Activated T-cell treated with anti-CD3 and anti-CD28 coated beads, Interleukin-2, amount 50 U/mL, for 1 hour (primary cell): Measurements from ENCODE around the gene YBEY.
A peak's percentile ranks its signal among the peaks of the same experiment; 100 is the strongest.
"Not testable (repeated sequence)": the region's sequence is repeated elsewhere in the genome, so short reads cannot be mapped to it uniquely, and the experiment has no call there.

Experiments
- DNase-seq: peaks from one replicate; pipeline ENCODE4 v3.0.0-alpha.2; 2020

Gene YBEY

DNA sequence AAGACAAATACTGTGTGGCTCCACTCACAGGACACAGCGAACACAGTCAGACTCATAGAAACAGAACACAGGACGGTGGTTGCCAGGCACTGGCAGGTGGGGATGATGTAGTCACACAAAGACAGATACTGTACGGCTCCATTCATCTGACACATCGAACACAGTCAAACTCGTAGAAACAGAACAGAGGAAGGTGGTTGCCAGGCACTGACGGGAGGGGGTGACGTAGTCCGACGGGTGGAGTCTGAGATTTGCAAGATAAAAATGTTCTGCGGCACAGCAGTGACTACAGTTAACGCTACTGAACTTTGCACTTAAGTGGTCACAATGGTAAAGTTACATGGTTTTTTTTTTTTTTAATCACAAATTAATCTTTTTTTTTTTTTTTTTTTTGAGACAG is 18.8 kb downstream of the YBEY start:
- DNase-seq, result no peak

DNA sequence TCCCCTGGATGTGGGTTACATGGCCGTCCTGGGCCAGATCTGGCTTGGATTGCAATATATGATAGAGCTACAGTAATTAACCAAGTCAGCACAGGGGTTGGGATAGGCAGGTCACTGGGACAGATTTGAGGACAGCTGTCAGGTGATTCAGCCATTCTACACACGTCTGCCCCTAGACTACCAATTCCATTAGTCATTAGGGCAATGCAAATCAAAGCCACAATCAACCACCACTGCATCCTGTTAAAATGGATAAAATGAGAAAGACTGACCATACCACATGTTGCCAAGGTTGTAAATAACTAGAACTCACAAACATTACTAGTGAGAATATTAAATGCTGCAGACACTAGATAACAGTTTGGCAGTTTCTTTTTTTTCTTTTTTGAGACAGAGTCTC is 21.5 kb downstream of the YBEY start:
- no peak for DNase-seq

DNA sequence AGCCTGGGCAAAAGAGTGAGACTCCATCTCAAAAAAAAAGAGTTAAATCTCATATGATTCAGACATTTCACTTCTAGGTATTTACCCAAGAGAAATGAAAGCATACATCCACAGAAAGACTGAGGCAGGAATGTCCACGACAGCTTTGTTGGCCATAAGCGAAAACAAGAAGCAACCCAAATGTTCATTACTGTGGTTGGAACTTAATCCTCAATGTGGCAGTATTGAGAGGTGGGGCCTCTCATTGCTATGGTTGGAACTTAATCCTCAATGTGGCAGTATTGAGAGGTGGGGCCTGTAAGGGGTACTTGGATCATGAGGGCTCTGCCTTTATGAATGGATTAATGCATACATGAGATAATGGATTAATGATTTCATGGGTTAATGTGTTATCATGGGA is 22.3 kb downstream of the YBEY start:
- no peak for DNase-seq

DNA sequence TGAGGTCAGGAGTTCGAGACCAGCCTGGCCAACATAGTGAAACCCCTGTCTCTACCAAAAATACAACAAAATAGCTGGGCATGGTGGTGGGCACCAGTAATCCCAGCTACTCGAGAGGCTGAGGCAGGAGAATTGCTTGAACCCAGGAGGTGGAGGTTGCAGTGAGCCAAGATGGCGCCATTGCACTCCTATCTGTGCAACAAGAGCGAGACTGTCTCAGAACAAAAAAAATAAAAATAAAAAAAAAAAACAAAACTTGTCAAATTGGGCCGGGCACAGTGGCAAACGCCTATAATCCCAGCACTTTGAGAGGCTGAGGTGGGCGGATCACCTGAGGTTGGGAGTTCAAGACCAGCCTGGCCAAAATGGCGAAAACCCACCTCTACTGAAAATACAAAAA is 24.1 kb downstream of the YBEY start:
- not testable (repeated sequence) for DNase-seq

DNA sequence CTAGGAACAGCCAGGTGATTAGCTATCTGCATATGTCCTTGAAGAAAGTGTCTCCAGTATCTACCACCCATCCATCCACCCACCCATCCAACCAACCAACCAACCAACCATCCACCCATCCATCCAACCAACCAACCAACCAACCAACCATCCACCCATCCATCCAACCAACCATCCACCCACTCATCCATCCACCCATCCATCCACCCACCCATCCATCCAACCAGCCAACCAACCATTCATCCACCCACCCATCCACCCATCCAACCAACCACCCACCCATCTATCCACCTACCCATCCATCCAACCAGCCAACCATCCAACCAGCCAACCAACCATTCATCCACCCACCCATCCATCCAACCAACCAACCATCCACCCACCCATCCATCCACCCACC is 25.4 kb downstream of the YBEY start:
- DNase-seq, result no peak

DNA sequence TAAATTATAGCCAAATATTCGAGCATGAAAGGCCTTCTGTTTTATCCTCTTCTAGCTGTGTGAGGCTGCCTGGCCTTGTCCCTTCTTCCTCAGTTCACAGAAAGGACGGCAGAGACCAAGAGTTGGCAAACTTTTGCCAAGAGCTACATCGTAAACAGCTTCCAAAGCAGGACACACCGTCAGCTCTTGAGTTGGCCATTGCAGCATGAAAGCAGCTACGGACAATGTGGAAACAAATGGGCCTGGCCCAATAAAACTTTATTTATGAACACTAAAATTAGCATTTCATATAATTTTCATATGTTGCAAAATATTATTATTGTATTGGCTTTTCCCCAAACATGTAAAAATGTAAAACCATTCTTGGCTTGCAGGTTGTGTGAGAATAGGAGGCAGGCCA is 26.8 kb downstream of the YBEY start:
- no peak for DNase-seq

DNA sequence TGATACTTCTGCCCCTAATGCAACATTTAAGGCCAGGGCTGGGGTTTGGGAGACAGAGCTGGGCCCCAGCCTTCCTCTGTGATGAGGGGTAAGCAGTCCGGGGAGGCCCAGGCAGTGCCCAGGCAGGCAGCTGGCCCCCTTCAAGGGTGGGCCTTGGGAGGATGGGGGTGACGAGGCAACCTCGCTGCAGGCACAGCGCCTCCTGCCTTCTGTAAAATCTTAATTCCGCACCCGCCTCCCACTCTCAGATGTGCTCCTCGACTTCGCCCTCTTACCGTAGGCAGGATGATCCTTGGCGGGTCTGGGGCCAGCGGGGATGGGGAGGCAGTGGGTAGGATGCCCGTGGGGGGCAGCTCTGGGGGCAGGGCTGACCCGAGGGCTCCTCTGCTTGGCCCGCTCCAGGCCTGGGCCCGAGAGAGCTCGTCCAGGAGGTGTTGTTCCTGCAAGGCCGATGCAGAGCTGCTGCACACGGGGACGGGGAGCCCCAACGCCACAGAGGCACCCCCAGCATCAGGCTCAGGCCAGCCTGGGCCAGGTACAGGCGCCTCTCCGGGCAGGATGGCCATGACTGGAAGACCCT is 28.4 kb downstream of the YBEY start:
- DNase-seq, result no peak

DNA sequence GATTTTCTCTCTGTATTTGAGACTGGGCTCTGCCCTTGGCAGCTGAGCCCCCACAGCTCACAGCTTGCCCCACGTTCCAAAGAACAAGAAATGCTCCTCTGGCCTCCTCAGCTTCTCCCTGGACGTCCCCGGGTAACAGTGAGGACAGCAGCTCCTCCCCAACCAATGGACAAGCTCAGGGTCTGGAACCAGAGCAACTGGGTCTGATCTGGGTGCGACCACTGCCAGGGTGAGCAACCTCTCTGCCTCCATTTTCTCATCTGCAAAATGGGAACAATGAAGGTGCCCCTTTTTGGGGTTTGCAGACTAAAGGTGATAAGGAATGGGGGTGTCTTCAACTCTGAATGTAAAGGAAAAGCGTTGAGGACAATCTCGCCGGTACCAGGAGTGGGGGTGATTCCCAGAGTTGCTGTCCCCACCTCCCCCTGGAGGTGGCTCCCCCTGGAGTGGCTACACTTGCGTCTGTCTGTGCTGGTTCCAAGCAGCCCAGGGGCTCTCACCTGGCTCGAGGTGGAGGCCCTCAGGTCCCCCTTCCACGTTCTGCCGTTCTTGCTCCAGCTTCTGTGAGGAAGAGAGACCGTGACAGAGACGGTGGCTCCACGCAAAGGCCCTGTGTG is 30.7 kb downstream of the YBEY start:
- no peak for DNase-seq

DNA sequence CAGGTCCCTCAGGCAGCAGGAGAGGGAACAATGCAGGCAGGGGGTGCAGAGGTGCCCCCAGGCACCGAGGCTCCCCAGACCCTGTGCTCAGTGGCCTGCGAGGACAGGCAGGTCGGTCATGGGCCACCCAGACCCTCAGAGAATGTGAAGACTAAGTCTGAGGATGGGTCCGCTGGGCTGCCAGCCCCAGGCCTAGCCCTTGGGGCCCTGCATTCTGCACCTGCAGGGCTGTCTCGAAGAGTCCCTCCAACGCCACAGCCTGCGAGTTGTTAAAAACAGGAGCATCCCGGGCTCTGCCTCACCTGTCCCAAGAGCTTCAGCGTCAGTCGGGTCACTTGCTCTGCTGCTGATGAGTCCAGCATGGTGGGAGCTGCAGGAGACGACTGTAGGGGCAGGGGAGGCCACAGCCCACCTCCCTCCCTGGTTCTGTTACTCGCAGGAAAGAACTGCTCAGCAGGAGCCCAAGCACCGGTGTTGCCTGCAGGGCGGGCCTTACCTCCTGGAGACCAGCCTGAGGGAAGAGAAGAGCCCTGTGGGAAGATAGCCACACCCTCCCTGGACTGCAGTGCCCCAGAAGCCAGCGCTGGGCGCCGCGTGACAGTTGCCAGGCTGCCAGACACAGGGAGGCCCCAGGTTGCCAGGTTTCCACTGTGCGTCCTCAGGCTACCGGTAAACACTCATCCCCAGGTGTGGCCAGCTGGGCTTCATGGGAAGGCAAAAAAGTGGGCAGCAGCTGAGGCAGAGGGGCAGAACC is 31.7 kb downstream of the YBEY start:
- DNase-seq, result no peak

DNA sequence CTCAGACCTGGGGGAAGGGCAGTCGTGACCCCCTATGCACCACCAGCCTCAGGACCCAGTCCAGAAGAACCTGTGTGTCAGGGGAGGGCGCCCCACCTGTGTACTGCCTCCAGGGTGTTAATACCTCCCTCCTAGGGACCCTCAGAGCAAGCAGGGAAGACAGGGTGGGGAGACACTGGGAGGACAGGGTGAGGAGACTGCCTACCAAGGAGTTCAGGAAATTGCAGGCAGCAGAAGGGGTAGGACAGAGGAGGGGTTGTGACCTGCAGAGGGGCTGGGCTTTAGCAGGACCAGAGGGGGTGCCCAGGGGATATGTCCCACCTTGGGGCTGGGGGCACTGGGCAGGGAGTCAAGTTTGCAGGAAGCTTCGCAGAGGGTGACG is 32.3 kb downstream of the YBEY start:
- no peak for DNase-seq

DNA sequence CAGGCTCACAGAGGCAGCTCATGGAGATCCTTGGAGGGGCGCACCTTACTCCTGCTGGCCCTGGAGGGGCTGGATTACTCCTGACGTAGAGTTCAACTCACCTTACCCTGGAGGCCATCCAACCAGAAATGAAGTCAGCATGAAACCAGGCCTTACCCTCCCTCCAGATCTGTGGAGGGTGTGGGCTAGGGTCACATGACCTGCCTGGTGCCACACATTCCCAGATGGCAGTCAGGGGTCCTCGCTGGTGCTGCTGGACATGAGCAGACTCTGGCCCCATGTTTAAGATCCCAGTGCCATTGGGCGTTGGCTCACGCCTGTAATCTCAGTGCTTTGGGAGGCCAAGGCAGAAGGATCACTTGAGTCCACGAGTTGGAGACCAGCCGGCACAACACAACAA is 33.0 kb downstream of the YBEY start:
- no peak for DNase-seq

DNA sequence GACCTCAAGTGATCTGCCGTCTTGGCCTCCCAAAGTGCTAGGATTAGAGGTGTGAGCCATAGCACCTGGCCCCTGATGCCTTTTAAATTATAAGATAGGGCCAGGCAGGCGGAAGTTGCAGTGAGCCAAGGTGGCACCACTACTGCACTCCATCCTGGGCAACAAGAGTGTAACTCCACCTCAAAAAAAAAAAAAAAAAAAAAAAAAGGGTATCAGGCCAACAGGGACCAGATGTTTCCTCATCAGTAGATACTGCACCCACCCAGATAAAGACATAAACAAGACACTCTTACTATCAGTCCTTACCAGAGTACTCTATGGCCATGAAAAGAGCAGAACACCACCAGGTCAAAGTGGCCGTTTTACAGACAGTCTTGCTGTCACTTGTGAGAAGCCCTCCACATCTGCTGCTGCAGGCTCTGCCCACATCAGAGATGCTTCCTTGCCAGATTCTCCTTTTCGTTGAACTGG is 34.2 kb downstream of the YBEY start:
- no peak for DNase-seq

DNA sequence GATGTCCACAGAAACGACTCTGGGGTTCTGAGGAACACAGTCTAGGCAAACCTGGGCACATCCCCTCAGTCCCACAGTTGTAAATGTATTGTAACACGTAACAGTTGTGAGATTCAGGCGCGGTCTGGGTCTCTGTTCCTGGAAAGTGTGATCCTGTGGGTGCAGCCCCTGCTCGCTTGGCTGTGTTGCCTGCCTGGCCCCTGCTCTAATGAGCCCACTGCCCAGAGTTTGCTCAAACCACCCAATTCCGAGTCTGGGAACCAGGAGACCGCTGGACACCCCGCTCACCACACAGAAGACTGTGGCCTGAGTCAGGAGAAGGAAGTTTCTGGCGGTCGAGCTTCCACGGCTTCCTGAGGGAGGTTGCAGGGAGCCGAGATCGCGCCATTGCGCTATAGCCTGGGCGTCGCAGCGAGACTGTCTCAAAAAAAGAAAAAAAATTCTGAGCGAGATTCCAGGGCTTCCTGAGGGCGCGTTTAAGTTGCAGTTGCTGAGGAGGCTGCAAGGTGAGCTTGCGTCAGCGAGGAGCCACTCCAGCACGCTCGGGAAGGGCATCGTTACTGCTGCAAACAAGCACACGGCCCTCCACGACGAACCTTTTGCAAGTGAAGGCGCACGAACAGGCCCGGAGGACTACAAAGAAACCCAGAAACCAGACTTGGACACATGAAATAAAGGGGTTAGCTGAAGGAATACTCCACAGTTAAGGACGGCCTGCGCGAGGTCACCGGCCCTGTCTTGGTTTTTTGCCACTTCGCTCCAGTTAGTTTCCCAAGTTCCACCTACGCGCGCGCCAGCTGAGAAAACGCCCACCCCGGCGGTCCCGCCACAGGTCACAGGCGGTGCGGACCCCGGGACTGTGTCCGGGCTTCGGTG is 36.4 kb downstream of the YBEY start:
- DNase-seq, result no peak

DNA sequence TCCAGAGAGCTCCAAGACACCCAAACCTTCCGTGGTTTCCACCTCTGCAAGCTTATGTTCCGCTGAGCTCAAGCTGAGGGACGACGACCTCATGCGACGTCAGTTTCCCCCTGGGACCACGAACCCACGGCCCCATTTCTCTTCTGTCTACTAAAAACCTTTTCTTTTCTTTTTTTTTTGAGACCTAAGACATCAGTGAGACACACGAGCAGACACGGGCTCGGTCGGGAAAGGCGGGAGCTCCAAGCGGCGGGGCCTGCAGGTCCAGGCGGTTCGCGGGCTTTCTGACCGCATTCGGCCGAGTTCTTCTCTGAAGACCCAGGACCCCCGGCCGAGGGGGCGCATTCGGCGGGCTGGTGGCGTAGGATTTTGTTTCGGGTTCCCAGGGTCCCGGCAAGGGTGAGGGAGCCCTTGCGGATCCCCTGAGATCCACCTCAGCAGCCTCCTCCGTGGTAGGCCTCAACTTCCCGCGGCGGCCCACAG is 37.1 kb downstream of the YBEY start:
- DNase-seq, result no peak

DNA sequence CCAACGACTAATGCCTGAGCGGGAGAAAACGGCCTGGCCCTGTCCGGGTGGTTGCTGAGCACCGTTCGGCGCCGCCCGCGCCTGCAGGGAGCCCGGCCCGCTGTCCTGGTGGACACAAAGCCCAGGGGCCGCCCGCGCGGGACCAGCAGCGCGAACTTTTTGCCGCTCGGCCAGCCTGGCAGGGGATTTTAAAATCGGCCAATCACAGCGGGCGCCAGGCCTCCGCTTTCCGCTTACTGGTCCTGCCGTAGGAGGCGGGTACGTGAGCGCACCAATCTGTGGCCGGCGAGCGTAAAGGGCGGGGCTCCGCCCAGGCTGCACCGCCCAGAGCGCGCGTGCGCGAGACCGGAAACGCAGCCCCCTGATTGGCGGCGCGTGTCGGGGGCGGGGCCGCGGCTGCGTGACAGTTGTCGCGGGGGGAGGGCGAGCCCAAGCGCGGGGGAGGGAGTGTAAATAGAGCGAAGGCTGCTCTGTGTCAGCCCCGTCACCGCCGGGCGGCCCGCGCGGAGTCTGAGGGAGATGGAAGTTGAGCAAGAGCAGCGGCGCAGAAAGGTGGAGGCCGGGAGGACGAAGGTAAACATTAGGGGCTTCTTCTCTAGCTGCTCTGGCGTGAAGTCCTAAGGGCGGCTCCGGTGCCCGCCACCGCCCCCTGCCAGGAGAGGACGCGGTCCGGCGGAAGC is 37.7 kb downstream of the YBEY start, which contains the start of the genes C21orf58 and PCNT:
Gene C21orf58 (minus strand): TSS at position 161 of the 680 bp plus-strand sequence. CDS start 1,132 bp downstream, outside the sequence.
Gene PCNT (plus strand): TSS at position 447 of the 680 bp plus-strand sequence. CDS start 73 bp downstream, at position 520.
- peak; percentile 98 for DNase-seq

DNA sequence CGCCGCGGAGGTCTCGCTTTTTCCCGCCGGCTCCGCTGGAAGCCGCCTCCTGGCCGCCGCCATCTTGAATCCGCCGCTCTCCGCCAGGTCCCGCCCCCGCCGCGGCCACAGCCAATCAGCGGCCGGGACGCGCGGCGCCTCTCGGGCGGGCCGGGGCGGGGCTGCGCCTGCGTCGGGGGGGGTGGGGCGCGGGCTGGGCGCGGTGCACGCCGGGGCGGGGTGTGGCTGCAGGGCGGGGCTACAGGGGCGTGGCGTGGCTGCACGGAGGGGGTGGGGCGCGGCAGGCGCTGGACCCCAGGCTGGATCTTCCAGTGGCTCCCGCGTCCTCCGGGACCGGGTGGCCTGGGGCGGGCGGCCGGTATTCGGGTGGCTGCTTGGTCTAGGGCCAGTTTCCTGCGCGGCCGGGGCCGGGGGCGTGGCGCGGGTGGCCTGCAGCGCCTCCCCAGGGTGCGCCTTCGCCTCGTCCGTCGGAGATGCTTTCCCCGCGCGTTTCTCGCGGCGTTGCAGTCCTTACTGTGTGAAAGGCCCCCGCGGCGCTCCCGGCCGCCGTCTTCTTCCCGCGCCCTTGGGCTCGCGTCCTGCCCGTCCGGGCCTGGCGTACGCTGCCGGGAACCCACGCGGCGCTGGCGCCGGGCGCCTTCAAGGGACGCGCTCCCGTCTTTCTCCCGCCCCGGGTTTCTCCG is 38.4 kb downstream of the YBEY start:
- DNase-seq, result peak; percentile 92

DNA sequence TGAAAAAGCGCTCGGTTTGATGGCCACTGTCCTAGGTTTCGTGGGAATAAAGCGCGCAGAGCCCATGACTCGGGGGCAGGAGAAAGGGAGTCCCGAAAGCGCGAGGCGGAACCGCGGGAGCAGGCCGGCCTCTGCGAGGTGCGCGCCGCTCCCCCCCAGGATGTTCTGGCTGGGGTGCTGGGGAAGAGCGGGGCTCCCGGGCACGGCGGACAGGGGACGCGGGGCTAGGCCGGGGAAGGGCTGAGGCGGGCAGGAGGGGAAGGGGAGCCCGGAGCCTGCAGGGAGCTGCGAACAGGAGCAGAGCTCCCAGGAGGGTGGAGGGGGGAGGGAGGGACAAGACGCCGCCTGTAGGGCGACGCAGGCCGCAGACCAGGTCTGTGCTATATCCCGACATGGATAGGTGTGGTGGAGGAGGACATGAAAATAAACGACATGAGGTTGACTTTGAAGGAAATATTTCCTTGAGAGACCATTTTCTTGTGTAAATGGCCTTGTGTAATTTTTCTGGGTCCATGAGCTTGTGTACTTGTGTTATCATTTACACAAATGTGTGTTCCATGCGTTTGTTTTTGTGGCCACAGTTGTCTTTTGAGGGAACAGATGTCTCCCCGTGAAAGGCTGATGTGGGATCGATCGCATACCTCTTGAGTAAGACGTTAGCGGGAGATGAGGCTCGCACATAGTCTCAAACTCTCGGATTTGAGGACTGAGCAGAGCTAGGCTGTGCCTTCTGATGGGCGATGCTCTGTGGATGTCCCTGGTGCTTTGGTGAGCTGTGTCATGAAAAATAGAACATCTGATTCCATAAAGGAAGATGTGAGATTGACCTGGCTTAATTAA is 39.2 kb downstream of the YBEY start:
- no peak for DNase-seq

DNA sequence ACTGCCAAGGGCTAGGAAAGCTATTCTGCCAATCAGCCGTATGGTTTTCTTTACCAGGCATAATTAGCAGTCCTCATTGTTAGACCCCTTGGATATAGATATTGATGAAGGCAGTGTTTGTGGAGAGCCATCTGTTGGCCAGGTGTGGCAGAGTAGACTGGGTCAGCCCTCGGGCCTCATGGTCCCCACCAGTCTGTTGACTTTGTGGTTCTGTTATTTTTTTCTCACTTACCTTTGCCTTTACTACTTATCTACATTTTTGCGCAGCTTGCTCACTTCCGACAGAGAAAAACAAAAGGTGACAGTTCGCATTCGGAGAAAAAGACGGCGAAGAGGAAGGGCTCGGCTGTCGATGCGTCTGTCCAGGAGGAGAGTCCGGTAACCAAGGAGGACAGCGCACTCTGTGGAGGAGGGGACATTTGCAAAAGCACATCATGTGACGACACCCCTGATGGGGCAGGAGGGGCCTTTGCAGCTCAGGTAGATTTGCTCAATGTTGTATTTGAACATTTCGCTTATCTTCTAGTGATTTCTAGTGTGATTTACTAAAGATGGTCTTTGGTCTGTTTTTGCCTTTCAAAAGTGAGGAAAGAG is 40.1 kb downstream of the YBEY start:
- no peak for DNase-seq

DNA sequence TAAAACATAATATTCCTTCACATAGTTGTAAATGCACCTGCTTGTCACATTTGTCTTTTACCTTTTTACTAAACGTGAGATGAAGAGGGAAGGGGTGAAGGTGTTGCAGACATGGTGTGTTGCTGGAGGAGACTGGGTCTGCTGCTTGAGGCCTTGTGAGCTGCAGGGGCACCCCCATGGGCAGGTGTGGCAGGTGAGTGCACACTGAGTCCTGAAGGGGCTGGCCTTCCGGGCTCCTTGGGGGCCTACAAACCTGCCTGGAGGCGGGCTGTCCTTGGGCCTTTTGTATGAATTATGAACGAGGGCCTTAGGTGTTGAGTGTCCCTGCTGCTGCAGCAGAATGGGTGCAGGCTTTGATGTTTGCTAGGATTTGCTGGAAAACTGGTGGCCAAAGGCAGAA is 41.6 kb downstream of the YBEY start:
- no peak for DNase-seq

DNA sequence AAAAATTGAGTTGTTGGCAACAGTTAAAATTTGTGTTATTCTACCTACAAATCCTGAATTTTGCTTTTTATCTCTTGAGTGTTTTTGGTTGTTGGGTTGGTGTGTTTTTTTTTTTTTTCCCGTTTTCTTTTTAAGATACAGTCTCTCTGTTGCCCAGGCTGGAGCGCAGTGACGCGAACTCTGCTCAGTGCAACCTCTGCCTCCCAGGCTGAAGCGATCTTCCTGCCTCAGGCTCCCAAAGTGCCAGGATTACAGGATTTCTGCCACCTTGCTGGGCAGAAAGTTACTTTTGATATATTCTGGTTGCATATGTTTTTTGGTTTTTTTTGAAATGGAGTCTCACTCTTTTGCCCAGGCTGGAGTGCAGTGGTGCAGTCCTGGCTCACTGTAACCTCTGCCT is 42.0 kb downstream of the YBEY start:
- DNase-seq, result no peak
